ENCODE measurements around the gene SLC66A1. TPM values are rescaled to one million over a fixed set of nuclear protein-coding genes. Genes with fewer than 3 reads are reported as not detected.

Gene SLC66A1
- total and polyA plus RNA-seq, 7 donors, result 8.0 to 25.8 (median 18.0) TPM

GRCh38 chr1:19321071-19321470, 8.9 kb downstream of the SLC66A1 start:
- Histone ChIP-seq H3K9me3 (no peaks in the 10 kb centered on the region), H3K36me3 (ENCODE audit: insufficient read depth in 1 of 2, low read depth in 1 of 2) (peaks cover 4 to 78% of the 10 kb centered on the region in 2 donors), H3K27me3 (ENCODE audit: insufficient read depth in 3 of 3, low read length in 2 of 3) (no peaks in the 10 kb centered on the region), H3K27ac (no peak overlapping the region), H3K4me1 (no peaks in the 10 kb centered on the region), H3K4me3 (no peak overlapping the region)
- intact Hi-C loops (cut with DNase I), result no loop called here
- no peak for TF ChIP-seq CTCF (IDR thresholded peaks at IDR 0.05)
- no peak for ATAC-seq
- no peak for DNase-seq
- WGBS, 3 donors, result 86 to 93% (median 93%) methylated on average over 3 of the region's 3 CpGs

GRCh38 chr1:19322481-19322880, 10.4 kb downstream of the SLC66A1 start:
- intact Hi-C loops (cut with DNase I), result no loop called here
- no peak overlapping the region for H3K27ac ChIP-seq
- ATAC-seq (no peak), DNase-seq (peak in 1 of 2 donors; percentile 23)
- H3K4me1 ChIP-seq, result no peaks in the 10 kb centered on the region
- no peak overlapping the region for H3K4me3 ChIP-seq
- no peaks in the 10 kb centered on the region for H3K9me3 ChIP-seq
- no peak for TF ChIP-seq CTCF (IDR thresholded peaks at IDR 0.05)
- 70 to 78% (median 72%) methylated on average over 10 of the region's 10 CpGs for WGBS, 3 donors
- H3K36me3 ChIP-seq (ENCODE audit: insufficient read depth in 1 of 2, low read depth in 1 of 2), result peaks cover 4 to 89% of the 10 kb centered on the region in 2 donors
- no peaks in the 10 kb centered on the region for H3K27me3 ChIP-seq (ENCODE audit: insufficient read depth in 3 of 3, low read length in 2 of 3)

- ATAC-seq (no peak), DNase-seq (no peak)
- intact Hi-C loops (cut with DNase I), result no loop called here
- H3K36me3 ChIP-seq (ENCODE audit: insufficient read depth in 1 of 2, low read depth in 1 of 2), result peaks cover 4 to 89% of the 10 kb centered on the region in 2 donors
- no peak for TF ChIP-seq CTCF (IDR thresholded peaks at IDR 0.05)
- H3K27me3 ChIP-seq (ENCODE audit: insufficient read depth in 3 of 3, low read length in 2 of 3), result no peaks in the 10 kb centered on the region
- WGBS, 3 donors, result 87 to 92% (median 87%) methylated on average over 23 of the region's 23 CpGs
- no peaks in the 10 kb centered on the region for H3K9me3 ChIP-seq
- no peak overlapping the region for H3K27ac ChIP-seq
- H3K4me3 ChIP-seq, result no peak overlapping the region
- H3K4me1 ChIP-seq, result no peaks in the 10 kb centered on the region
Observed at GRCh38 chr1:19323987-19324664, 12.0 kb downstream of the SLC66A1 start.

- H3K9me3 ChIP-seq, result no peaks in the 10 kb centered on the region
- no peaks in the 10 kb centered on the region for H3K4me1 ChIP-seq
- H3K4me3 ChIP-seq, result no peak overlapping the region
- WGBS, 3 donors, result 93 to 96% (median 94%) methylated on average over 9 of the region's 9 CpGs
- H3K27me3 ChIP-seq (ENCODE audit: insufficient read depth in 3 of 3, low read length in 2 of 3), result no peaks in the 10 kb centered on the region
- intact Hi-C loops (cut with DNase I), result no loop called here
- ATAC-seq, result no peak
- DNase-seq, result no peak
- H3K36me3 ChIP-seq (ENCODE audit: insufficient read depth in 1 of 2, low read depth in 1 of 2), result peaks cover 4 to 90% of the 10 kb centered on the region in 2 donors
- TF ChIP-seq CTCF (IDR thresholded peaks at IDR 0.05), result no peak
- H3K27ac ChIP-seq, result no peak overlapping the region
Observed at GRCh38 chr1:19324665-19324990, 12.5 kb downstream of the SLC66A1 start.
